ENCODE data around the gene TRIM7.

DNA sequence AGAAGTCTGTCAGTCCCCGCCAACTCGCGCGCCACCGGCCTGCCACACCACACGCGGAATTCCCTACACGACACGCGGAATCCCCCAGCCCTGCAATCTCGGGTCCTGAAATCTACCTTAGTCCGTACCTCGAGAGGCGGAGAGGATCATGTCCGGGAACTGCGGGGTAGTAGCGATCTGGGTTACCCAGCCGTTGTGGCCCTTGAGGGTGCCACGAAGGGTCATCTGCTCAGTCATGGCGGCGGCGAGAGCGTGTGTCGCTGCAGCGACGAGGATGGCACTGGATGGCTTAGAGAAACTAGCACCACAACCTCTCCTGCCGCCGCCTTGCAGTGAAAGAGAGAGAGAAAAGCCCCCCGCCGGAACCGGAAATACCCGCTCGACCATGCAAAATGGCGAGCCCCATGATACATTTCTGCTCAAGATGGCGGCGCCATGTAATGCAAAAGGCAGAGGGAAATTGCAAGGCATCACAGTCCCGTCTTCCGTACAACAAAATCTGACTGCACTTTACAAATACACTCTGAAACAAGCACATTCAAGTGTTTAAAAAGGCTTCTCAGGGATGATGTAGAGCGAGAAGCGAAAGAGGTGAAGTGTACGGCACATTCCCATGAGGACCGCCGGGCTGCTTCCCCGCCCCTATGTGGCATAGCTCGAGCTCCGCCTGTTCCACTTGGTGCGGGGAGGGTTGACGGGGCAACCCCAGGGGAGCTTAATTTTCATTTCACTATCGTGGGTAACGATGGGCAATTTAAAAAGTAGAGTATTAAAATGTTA, 38.8 kb upstream of the TRIM7 start, which contains the start of gene RACK1:
- TF ChIP-seq MYC (IDR thresholded peaks at IDR 0.05; ENCODE audit: low read depth, low read length) (peak; percentile 79), POLR2A (IDR thresholded peaks at IDR 0.05; ENCODE audit: extremely low read depth, insufficient read length) (peak; percentile 98)
- TF ChIP-seq, protein P1, sequence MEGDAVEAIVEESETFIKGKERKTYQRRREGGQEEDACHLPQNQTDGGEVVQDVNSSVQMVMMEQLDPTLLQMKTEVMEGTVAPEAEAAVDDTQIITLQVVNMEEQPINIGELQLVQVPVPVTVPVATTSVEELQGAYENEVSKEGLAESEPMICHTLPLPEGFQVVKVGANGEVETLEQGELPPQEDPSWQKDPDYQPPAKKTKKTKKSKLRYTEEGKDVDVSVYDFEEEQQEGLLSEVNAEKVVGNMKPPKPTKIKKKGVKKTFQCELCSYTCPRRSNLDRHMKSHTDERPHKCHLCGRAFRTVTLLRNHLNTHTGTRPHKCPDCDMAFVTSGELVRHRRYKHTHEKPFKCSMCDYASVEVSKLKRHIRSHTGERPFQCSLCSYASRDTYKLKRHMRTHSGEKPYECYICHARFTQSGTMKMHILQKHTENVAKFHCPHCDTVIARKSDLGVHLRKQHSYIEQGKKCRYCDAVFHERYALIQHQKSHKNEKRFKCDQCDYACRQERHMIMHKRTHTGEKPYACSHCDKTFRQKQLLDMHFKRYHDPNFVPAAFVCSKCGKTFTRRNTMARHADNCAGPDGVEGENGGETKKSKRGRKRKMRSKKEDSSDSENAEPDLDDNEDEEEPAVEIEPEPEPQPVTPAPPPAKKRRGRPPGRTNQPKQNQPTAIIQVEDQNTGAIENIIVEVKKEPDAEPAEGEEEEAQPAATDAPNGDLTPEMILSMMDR (IDR thresholded peaks at IDR 0.05; ENCODE audit: low read depth, low read length) = no peak

All from NB4 (cell line).